HepG2 (cell line): Measurements from ENCODE around the gene KCTD13. TPM values are rescaled to one million over a fixed set of nuclear protein-coding genes. Genes with fewer than 3 reads are reported as not detected.
A peak's percentile ranks its signal among the peaks of the same experiment; 100 is the strongest.

ENCODE experiments used
- ATAC-seq: fragments of 200-7000 bp; cut with Tn5 transposase; 3 replicates; pipeline ENCODE4 v1.9.1; 2020; ENCODE audit warnings: mild to moderate bottlenecking, moderate library complexity
- BruUV-seq: library from RNA; stranded (reverse); fragments of 400-500 nt; replicated peaks from 2 replicates; lab custom pipeline; 2021; lab: Mats Ljungman, UMichigan
- CTCF ChIA-PET: fragments of 300-600 bp; formaldehyde crosslinking; extraction: SDS; loops from one replicate; lab custom pipeline; 2021; ENCODE audit warnings: low total read pairs, inconsistent platforms, low intra/inter-chr PET ratio; lab: Yijun Ruan, JAX
- POLR2A ChIA-PET: fragments of 350-600 bp; sonication (Branson Sonifier 250); formaldehyde crosslinking; loops from one replicate; lab custom pipeline; 2020; ENCODE audit warnings: antibody characterized with exemption, inconsistent platforms; lab: Yijun Ruan, JAX
- DNase-seq: peaks from one replicate; pipeline ENCODE4 v3.0.0-alpha.2; 2015; ENCODE audit warnings: low spot score
- FAIRE-seq: peaks from 3 replicates; lab custom pipeline; 2011; peaks lifted over from hg19 to GRCh38; lab: Jason Lieb, UNC
- H2AFZ ChIP-seq: one replicate; pipeline ENCODE4 v1.6.1; 2011; ENCODE audit warnings: low read length, inconsistent platforms
- H3K27ac ChIP-seq: fragments of 300-600 bp; 3 replicates; pipeline ENCODE4 v1.8.0; 2011; ENCODE audit warnings: mixed run types, mild to moderate bottlenecking, mixed read lengths, low read length, inconsistent platforms; ENCODE audit not compliant: insufficient read depth; ENCODE audit errors: extremely low read length
- H3K27me3 ChIP-seq, 2 experiments: fragments of 200-600 bp in 1 of 2; 2 replicates in 1 of 2; 3 replicates in 1 of 2; pipeline versions ENCODE4 v1.6.0 to v1.8.0; 2011; ENCODE audit warnings: low read length in 2 of 2, mild to moderate bottlenecking in 2 of 2, moderate library complexity in 2 of 2, inconsistent platforms in 1 of 2; ENCODE audit not compliant: insufficient read depth in 2 of 2, control insufficient read depth in 1 of 2
- H3K36me3 ChIP-seq, 2 experiments: fragments of 200-600 bp in 1 of 2; replicated peaks in 1 of 2; 2 replicates in 1 of 2; 3 replicates in 1 of 2; pipeline versions ENCODE4 v1.5.1 to v1.8.0; 2011; ENCODE audit warnings: low read length in 2 of 2, inconsistent platforms in 1 of 2; ENCODE audit not compliant: insufficient read depth in 2 of 2, control insufficient read depth in 1 of 2
- H3K4me1 ChIP-seq: 2 replicates; pipeline ENCODE4 v1.5.1; 2012; ENCODE audit warnings: low read length, inconsistent platforms; ENCODE audit not compliant: insufficient read depth
- H3K4me2 ChIP-seq: 2 replicates; pipeline ENCODE4 v1.6.0; 2011; ENCODE audit warnings: low read depth, low read length, inconsistent platforms
- H3K4me3 ChIP-seq, 3 experiments: fragments of 200-600 bp in 1 of 3; sonication (generic), shearing (Covaris generic) in 1 of 3; replicated peaks in 1 of 3; 2 replicates each; pipeline ENCODE4 v1.5.1; 2011 to 2016; ENCODE audit warnings: low read length in 3 of 3, inconsistent platforms in 2 of 3, low read depth in 2 of 3, mild to moderate bottlenecking in 2 of 3, control low read depth in 1 of 3, mixed read lengths in 1 of 3; ENCODE audit not compliant: insufficient read depth in 1 of 3
- H3K79me2 ChIP-seq: one replicate; pipeline ENCODE4 v1.6.1; 2011; ENCODE audit warnings: low read length, inconsistent platforms; ENCODE audit not compliant: insufficient read depth
- H3K9ac ChIP-seq: 2 replicates; pipeline ENCODE4 v1.6.0; 2011; ENCODE audit warnings: mild to moderate bottlenecking, low read depth, low read length, inconsistent platforms; ENCODE audit not compliant: insufficient read depth
- H3K9me3 ChIP-seq: 2 replicates; pipeline ENCODE4 v1.5.1; 2012; ENCODE audit warnings: mild to moderate bottlenecking, low read length
- H4K20me1 ChIP-seq: 2 replicates; pipeline ENCODE4 v1.6.0; 2011; ENCODE audit warnings: inconsistent platforms, mild to moderate bottlenecking, low read length, moderate library complexity; ENCODE audit not compliant: insufficient read depth
- NCOR1 ChIP-seq: fragments of 200-600 bp; sonication (generic); IDR thresholded peaks from 2 replicates; pipeline ENCODE4 v1.7.0; 2017; ENCODE audit warnings: antibody characterized with exemption, low read length, borderline replicate concordance
- PCBP1 ChIP-seq: fragments of 200-400 bp; formaldehyde crosslinking; IDR thresholded peaks from 2 replicates; pipeline ENCODE4 v1.6.1; 2017; ENCODE audit warnings: mild to moderate bottlenecking, low read depth, low read length, borderline replicate concordance
- SMARCC2 ChIP-seq: fragments of 450-650 bp; IDR thresholded peaks from 2 replicates; pipeline ENCODE4 v1.6.1; 2017; ENCODE audit warnings: antibody characterized with exemption, mild to moderate bottlenecking
- ZBTB7B ChIP-seq: sonication (generic); formaldehyde crosslinking; IDR thresholded peaks from 2 replicates; pipeline ENCODE4 v1.4.0; 2020; ENCODE audit warnings: missing genetic modification reagents
- ZNF513 ChIP-seq: sonication (generic); formaldehyde crosslinking; conservative IDR thresholded peaks from 2 replicates; pipeline ENCODE4 v1.5.0; 2020; ENCODE audit warnings: missing genetic modification reagents
- ZNF562 ChIP-seq: sonication (generic); formaldehyde crosslinking; IDR thresholded peaks from 2 replicates; pipeline ENCODE4 v1.8.0; 2022; ENCODE audit warnings: missing genetic modification reagents, borderline replicate concordance
- ZNF713 ChIP-seq: sonication (generic); formaldehyde crosslinking; IDR thresholded peaks from 2 replicates; pipeline ENCODE4 v1.4.0; 2020; ENCODE audit warnings: mild to moderate bottlenecking, missing genetic modification reagents
- WGBS: methylation state at CpG from one replicate; pipeline ENCODE4 v1.1.6; 2017; ENCODE audit warnings: low lambda C conversion rate; 5-methylcytosine and 5-hydroxymethylcytosine counted together
- in situ Hi-C: cut with HindIII; loops from 2 replicates; pipeline ENCODE4 v1.10.0; 2017; ENCODE audit warnings: low pct_unique_long_range_greater_than_20kb; ENCODE audit not compliant: extremely low pct_ligation_motif_present
- intact Hi-C: fragments of 100-400 bp; cut with micrococcal nuclease; formaldehyde crosslinking; loops from one replicate; pipeline ENCODE4 v1.10.0; 2022; ENCODE audit not compliant: unreplicated experiment
- polyA plus RNA-seq, 8 experiments: library from polyadenylated mRNA; depleted of rRNA in 3 of 8; stranded (reverse) in 7 of 8; unstranded in 1 of 8; fragments of >200 nt; fragmentation: Illumina TruSeq in 4 of 8; extraction: Trizol in 4 of 8; gene quantifications; 2 replicates each; pipeline versions ENCODE4 v1.2.1 to v1.2.3, GENCODE V29; 2011 to 2016; ENCODE audit warnings: low read depth in 4 of 8, missing spikeins in 1 of 8, mixed read lengths in 1 of 8; ENCODE audit not compliant: insufficient read depth in 1 of 8
- total RNA-seq, 5 experiments: library from RNA; depleted of rRNA; stranded (reverse); fragments of >200 nt; fragmentation: Illumina TruSeq; extraction: Trizol; gene quantifications; 2 replicates each; pipeline ENCODE4 v1.2.3, GENCODE V29; 2016; ENCODE audit warnings: low read depth in 1 of 5

KCTD13 gene
- total and polyA plus RNA-seq, 2 of the 13 experiments (the other 11 are each of a cell fraction or from before 2014, with no cell fraction given), result 6.3 to 14.7 TPM

DNA sequence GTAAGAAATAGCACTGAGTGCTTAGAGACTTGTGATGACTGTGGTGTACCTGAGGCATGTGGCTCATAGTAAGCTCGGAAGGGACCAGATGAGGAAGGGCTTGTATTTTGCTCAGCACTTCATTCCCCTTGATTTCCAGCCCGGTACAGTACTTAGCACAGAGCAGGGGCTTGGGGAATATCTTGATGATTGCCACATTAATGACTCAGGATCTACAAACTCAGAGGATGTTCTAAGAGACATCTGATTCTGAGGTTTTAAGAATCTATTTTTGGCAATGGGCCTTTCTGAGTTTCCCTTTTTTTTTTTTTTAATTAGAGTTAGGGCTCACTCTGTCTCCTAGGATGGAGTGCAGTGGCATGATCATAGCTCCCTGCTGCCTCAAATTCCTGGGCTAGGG, 16.6 kb downstream of the KCTD13 start:
- Histone ChIP-seq H3K4me2 (no peak overlapping the region), H3K27me3 (no peaks in the 10 kb centered on the region), H4K20me1 (no peaks in the 10 kb centered on the region), H3K27ac (no peak overlapping the region), H3K79me2 (no peaks in the 10 kb centered on the region)
- in situ Hi-C loops, result no loop called here
- CTCF ChIA-PET, result no interaction called here
- no TSS peak for BruUV-seq
- peak; percentile 34 for FAIRE-seq
- POLR2A ChIA-PET, result interaction anchor here (1.6 to 6.2 kb wide), 3 partner anchors 9 to 64 kb away, joined by 6 to 49 read pairs (median 11); partner anchors contain the start of genes ASPHD1, KCTD13, SEZ6L2 and TAOK2
- TF ChIP-seq PCBP1, result no peak
- no peak for TF ChIP-seq ZBTB7B
- no peak for TF ChIP-seq ZNF713
- TF ChIP-seq SMARCC2, result no peak
- TF ChIP-seq NCOR1, result no peak
- TF ChIP-seq ZNF562 (CRISPR knock-in tag), result no peak
- no peak for TF ChIP-seq ZNF513 (CRISPR knock-in tag)
- TF ChIP-seq, all 625 proteins: peak for 0
- Histone ChIP-seq H2AFZ (no peak overlapping the region), H3K4me3 (no peak overlapping the region), H3K4me1 (peaks cover 5% of the 10 kb centered on the region; the same call in 1 of the 2 replicates), H3K36me3 (peaks cover 1 to 6% of the 10 kb centered on the region in 2 experiments; a peak in 3 of 5 replicates), H3K9me3 (no peaks in the 10 kb centered on the region), H3K9ac (no peak overlapping the region)
- no peak for DNase-seq
- intact Hi-C loops, result no loop called here
- no peak for ATAC-seq
- 100% methylated on average over 2 of the region's 2 CpGs for WGBS
